ENCODE measurements around the gene ACTN1. TPM values are rescaled to one million over a fixed set of nuclear protein-coding genes. Genes with fewer than 3 reads are reported as not detected.

ACTN1 gene
- total RNA-seq, 1 experiment from 2014 or later, result 212 TPM

DNA sequence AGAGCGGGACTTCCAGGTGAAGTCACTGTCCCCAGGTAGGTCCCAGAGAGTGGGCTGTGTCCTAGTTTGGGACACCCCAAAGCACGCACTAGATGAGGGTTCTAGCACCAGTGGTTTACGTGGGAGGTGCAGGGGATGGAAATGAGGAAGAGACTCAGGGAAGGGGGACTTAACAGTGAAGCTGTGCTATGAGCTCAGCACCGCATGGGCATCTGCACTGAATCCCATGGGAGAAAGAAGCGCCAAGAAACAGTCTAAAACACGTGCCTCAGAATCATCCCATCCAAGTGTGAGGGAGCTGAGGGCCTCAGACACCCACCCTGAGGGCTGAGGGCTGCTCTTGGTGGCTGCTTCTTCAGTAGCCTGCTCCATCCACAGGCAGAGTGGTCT is 114.7 kb downstream of the ACTN1 start:
- intact Hi-C loops (cut with micrococcal nuclease; ENCODE audit: unreplicated experiment), result loop anchor here (5.0 kb wide), 1 partner anchor 243 kb away; no protein-coding TSS in a partner anchor
- ATAC-seq, result no peak
- no peak overlapping the region for H3K4me3 ChIP-seq (ENCODE audit: low read depth in 2 of 2, low read length in 2 of 2)

GRCh38 chr14:68863610-68864360 is 115.3 kb downstream of the ACTN1 start:
- Histone ChIP-seq H3K36me3 (ENCODE audit: control insufficient read depth, insufficient read depth, low read length) (no peaks in the 10 kb centered on the region), H3K4me3 (ENCODE audit: low read depth in 2 of 2, low read length in 2 of 2) (no peak overlapping the region), H3K9me3 (ENCODE audit: control insufficient read depth, insufficient read depth, low read depth, low read length) (0 out of 2 replicates have a peak, but pooled peaks cover 3% of the 10 kb centered on the region), H3K27me3 (ENCODE audit: control insufficient read depth, insufficient read depth, low read length) (no peaks in the 10 kb centered on the region), H3K27ac (ENCODE audit: low read length) (no peak overlapping the region), H3K4me1 (ENCODE audit: control insufficient read depth, insufficient read depth, low read length) (no peaks in the 10 kb centered on the region)
- BruUV-seq (replicated peaks), result no TSS peak
- intact Hi-C loops (cut with micrococcal nuclease; ENCODE audit: unreplicated experiment), result loop anchor here (5.0 kb wide), 1 partner anchor 244 kb away; no protein-coding TSS in a partner anchor
- in situ Hi-C loops (cut with HindIII; ENCODE audit: low pct_unique_long_range_greater_than_20kb, low sequenced_read_pairs), result no loop called here
- ChIA-PET CTCF (interaction anchor here (1.0 kb wide), 2 partner anchors 240 to 243 kb away, joined by 3 to 7 read pairs; no protein-coding TSS in a partner anchor), POLR2A (interaction anchor here (0.7 kb wide), 1 partner anchor 145 kb away, joined by 9 read pairs; no protein-coding TSS in a partner anchor)
- DNase-seq (ENCODE audit: low read depth, low spot score) (no peak), ATAC-seq (no peak)
- TF ChIP-seq SIN3A (IDR thresholded peaks at IDR 0.05; ENCODE audit: borderline replicate concordance, insufficient read depth, low read depth, low read length) (no peak), CTCF (IDR thresholded peaks at IDR 0.05) (0 out of 2 replicates have a peak, but pooled peaks have one; percentile 14)

More for the DNA sequence above, 114.7 kb downstream of the ACTN1 start:
- POLR2A ChIA-PET, result no interaction called here
- BruUV-seq (replicated peaks), result no TSS peak
- H3K27ac ChIP-seq (ENCODE audit: low read length), result no peak overlapping the region
- TF ChIP-seq TCF7L2 (IDR thresholded peaks at IDR 0.05; ENCODE audit: low read depth, low read length), result no peak
- no peak for TF ChIP-seq POLR2AphosphoS5 (IDR thresholded peaks at IDR 0.05; ENCODE audit: low read depth, low read length)
- TF ChIP-seq, protein P1, sequence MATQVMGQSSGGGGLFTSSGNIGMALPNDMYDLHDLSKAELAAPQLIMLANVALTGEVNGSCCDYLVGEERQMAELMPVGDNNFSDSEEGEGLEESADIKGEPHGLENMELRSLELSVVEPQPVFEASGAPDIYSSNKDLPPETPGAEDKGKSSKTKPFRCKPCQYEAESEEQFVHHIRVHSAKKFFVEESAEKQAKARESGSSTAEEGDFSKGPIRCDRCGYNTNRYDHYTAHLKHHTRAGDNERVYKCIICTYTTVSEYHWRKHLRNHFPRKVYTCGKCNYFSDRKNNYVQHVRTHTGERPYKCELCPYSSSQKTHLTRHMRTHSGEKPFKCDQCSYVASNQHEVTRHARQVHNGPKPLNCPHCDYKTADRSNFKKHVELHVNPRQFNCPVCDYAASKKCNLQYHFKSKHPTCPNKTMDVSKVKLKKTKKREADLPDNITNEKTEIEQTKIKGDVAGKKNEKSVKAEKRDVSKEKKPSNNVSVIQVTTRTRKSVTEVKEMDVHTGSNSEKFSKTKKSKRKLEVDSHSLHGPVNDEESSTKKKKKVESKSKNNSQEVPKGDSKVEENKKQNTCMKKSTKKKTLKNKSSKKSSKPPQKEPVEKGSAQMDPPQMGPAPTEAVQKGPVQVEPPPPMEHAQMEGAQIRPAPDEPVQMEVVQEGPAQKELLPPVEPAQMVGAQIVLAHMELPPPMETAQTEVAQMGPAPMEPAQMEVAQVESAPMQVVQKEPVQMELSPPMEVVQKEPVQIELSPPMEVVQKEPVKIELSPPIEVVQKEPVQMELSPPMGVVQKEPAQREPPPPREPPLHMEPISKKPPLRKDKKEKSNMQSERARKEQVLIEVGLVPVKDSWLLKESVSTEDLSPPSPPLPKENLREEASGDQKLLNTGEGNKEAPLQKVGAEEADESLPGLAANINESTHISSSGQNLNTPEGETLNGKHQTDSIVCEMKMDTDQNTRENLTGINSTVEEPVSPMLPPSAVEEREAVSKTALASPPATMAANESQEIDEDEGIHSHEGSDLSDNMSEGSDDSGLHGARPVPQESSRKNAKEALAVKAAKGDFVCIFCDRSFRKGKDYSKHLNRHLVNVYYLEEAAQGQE (IDR thresholded peaks at IDR 0.05; ENCODE audit: insufficient read depth in 1 of 2, low read depth in 2 of 2, low read length in 1 of 2), result no peak
- TF ChIP-seq CTCF (IDR thresholded peaks at IDR 0.05), result no peak
- no peak for TF ChIP-seq SIN3A (IDR thresholded peaks at IDR 0.05; ENCODE audit: borderline replicate concordance, insufficient read depth, low read depth, low read length)
- H3K27me3 ChIP-seq (ENCODE audit: control insufficient read depth, insufficient read depth, low read length), result no peaks in the 10 kb centered on the region
- no peaks in the 10 kb centered on the region for H3K4me1 ChIP-seq (ENCODE audit: control insufficient read depth, insufficient read depth, low read length)
- no peaks in the 10 kb centered on the region for H3K36me3 ChIP-seq (ENCODE audit: control insufficient read depth, insufficient read depth, low read length)
- in situ Hi-C loops (cut with HindIII; ENCODE audit: low pct_unique_long_range_greater_than_20kb, low sequenced_read_pairs), result no loop called here
- H3K9me3 ChIP-seq (ENCODE audit: control insufficient read depth, insufficient read depth, low read depth, low read length), result 0 out of 2 replicates have a peak, but pooled peaks cover 3% of the 10 kb centered on the region
- no peak for DNase-seq (ENCODE audit: low read depth, low spot score)
- CTCF ChIA-PET, result no interaction called here
